SU-DHL-6 (cell line): ENCODE measurements around the gene PDZD7.
A peak's percentile ranks its signal among the peaks of the same experiment; 100 is the strongest.

Experiments used
- H2AFZ ChIP-seq: fragments of 200-600 bp; sonication (generic); 2 replicates; pipeline ENCODE4 v1.6.1; 2014; ENCODE audit warnings: low read depth, mild to moderate bottlenecking, moderate library complexity, mixed read lengths, antibody characterized with exemption, low read length; ENCODE audit not compliant: severe bottlenecking
- H3F3A ChIP-seq: fragments of 200-600 bp; shearing (Covaris generic); 2 replicates; pipeline ENCODE4 v1.6.0; 2016; ENCODE audit warnings: antibody characterized with exemption, mild to moderate bottlenecking; ENCODE audit not compliant: insufficient read depth
- H3K27ac ChIP-seq: fragments of 200-600 bp; sonication (generic); 2 replicates; pipeline ENCODE4 v1.5.1; 2016; ENCODE audit warnings: low read depth, mild to moderate bottlenecking, low read length, moderate library complexity, mixed read lengths
- H3K27me3 ChIP-seq: fragments of 200-600 bp; sonication (generic), shearing (Covaris generic); 2 replicates; pipeline ENCODE4 v1.6.0; 2014; ENCODE audit warnings: mild to moderate bottlenecking, low read length
- H3K36me3 ChIP-seq: fragments of 200-600 bp; sonication (generic); 2 replicates; pipeline ENCODE4 v1.6.1; 2014; ENCODE audit warnings: mild to moderate bottlenecking, low read length, mixed read lengths
- H3K4me2 ChIP-seq: fragments of 300-600, 200-600 bp; shearing (Covaris generic), sonication (generic); 2 replicates; pipeline ENCODE4 v1.6.0; 2014; ENCODE audit warnings: low read length, low read depth, mild to moderate bottlenecking; ENCODE audit not compliant: poor library complexity, severe bottlenecking
- H3K4me3 ChIP-seq: fragments of 200-600 bp; sonication (generic); 2 replicates; pipeline ENCODE4 v1.5.1; 2014; ENCODE audit warnings: antibody characterized with exemption, low read length, mild to moderate bottlenecking, mixed read lengths; ENCODE audit not compliant: insufficient read depth, poor library complexity, severe bottlenecking
- H3K79me2 ChIP-seq: fragments of 200-600 bp; sonication (generic); 2 replicates; pipeline ENCODE4 v1.6.1; 2014; ENCODE audit warnings: mild to moderate bottlenecking, low read length, moderate library complexity; ENCODE audit not compliant: insufficient read depth
- H3K9ac ChIP-seq: fragments of 200-600 bp; sonication (generic); 2 replicates; pipeline ENCODE4 v1.7.0; 2014; ENCODE audit warnings: mild to moderate bottlenecking, low read length
- H3K9me2 ChIP-seq: fragments of 200-600 bp; sonication (generic); replicated peaks from 2 replicates; pipeline ENCODE4 v1.6.1; 2014; ENCODE audit warnings: low read length; ENCODE audit not compliant: insufficient read depth
- H3K9me3 ChIP-seq: fragments of 200-600 bp; sonication (generic); 2 replicates; pipeline ENCODE4 v1.6.1; 2014; ENCODE audit warnings: low read length, mixed read lengths; ENCODE audit not compliant: insufficient read depth
- H4K20me1 ChIP-seq: fragments of 200-600 bp; sonication (generic); 2 replicates; pipeline ENCODE4 v1.6.1; 2014; ENCODE audit warnings: low read depth, mild to moderate bottlenecking, antibody characterized with exemption, low read length, moderate library complexity, mixed read lengths
- EZH2phosphoT487 ChIP-seq: fragments of 200-600 bp; sonication (generic), shearing (Covaris generic); conservative IDR thresholded peaks from 2 replicates; pipeline ENCODE4 v1.6.1; 2018; ENCODE audit warnings: mild to moderate bottlenecking, antibody characterized with exemption, low read length, moderate library complexity, mixed read lengths
- TF ChIP-seq, protein P1 (sequence below): fragments of 200-600 bp; sonication (generic); IDR thresholded peaks from one replicate; pipeline ENCODE4 v1.5.1; 2017; ENCODE audit warnings: antibody characterized with exemption, mild to moderate bottlenecking, low read length, moderate library complexity; ENCODE audit not compliant: insufficient read depth, poor library complexity, severe bottlenecking

The PDZD7 gene

DNA sequence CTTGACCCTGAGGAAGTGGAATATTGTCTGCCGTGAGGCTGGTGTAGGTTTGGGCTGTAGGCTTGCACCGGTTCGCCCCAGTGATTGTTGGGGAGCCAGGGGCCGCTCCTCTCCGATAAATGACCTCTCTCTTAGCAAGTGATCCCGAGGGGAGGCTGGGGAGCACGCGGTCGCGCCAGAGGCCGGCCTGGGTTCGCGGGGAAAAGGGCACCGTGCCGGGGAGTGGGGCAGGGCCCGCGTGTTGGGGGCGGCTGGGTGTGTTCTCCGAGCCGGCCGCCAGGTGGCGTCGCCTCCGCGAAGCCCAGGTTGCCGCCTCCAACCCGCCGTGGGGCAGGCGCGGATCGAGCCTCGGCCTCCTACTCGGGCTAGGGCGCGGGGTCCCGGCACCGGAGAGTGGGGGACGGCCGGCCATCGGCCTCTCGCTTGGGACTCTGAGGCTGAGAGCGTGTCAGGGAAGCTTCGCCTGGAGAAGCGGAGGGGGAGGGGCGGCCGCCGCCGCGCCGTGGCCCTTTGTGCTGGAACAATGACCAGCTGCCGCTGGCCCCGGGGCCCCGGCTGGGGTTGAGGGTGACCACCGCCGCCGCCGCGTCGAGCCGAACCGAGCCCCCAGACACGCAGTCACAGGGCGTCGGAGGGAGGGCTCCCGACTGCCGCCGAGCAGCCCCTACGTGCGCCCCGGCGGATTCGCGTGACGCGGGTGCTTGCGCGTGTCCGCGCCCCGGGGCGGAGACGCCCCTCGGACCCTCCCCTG is 31.8 kb downstream of the PDZD7 start:
- H3K36me3 ChIP-seq, result no peaks in the 10 kb centered on the region
- peak overlapping the region; percentile 79 for H3K4me3 ChIP-seq
- peak overlapping the region; percentile 46 for H2AFZ ChIP-seq
- H3K9ac ChIP-seq, result peak overlapping the region; percentile 71
- H3K27me3 ChIP-seq, result no peaks in the 10 kb centered on the region
- no peaks in the 10 kb centered on the region for H4K20me1 ChIP-seq
- peak overlapping the region; percentile 86 for H3K4me2 ChIP-seq
- no peaks in the 10 kb centered on the region for H3K79me2 ChIP-seq
- H3K9me3 ChIP-seq, result no peaks in the 10 kb centered on the region
- no peak for TF ChIP-seq EZH2phosphoT487
- TF ChIP-seq, protein P1, sequence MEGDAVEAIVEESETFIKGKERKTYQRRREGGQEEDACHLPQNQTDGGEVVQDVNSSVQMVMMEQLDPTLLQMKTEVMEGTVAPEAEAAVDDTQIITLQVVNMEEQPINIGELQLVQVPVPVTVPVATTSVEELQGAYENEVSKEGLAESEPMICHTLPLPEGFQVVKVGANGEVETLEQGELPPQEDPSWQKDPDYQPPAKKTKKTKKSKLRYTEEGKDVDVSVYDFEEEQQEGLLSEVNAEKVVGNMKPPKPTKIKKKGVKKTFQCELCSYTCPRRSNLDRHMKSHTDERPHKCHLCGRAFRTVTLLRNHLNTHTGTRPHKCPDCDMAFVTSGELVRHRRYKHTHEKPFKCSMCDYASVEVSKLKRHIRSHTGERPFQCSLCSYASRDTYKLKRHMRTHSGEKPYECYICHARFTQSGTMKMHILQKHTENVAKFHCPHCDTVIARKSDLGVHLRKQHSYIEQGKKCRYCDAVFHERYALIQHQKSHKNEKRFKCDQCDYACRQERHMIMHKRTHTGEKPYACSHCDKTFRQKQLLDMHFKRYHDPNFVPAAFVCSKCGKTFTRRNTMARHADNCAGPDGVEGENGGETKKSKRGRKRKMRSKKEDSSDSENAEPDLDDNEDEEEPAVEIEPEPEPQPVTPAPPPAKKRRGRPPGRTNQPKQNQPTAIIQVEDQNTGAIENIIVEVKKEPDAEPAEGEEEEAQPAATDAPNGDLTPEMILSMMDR, result peak; percentile 83
- H3K27ac ChIP-seq, result peak overlapping the region; percentile 75
- H3F3A ChIP-seq, result peaks cover 36% of the 10 kb centered on the region
- H3K9me2 ChIP-seq, result no peaks in the 10 kb centered on the region

DNA sequence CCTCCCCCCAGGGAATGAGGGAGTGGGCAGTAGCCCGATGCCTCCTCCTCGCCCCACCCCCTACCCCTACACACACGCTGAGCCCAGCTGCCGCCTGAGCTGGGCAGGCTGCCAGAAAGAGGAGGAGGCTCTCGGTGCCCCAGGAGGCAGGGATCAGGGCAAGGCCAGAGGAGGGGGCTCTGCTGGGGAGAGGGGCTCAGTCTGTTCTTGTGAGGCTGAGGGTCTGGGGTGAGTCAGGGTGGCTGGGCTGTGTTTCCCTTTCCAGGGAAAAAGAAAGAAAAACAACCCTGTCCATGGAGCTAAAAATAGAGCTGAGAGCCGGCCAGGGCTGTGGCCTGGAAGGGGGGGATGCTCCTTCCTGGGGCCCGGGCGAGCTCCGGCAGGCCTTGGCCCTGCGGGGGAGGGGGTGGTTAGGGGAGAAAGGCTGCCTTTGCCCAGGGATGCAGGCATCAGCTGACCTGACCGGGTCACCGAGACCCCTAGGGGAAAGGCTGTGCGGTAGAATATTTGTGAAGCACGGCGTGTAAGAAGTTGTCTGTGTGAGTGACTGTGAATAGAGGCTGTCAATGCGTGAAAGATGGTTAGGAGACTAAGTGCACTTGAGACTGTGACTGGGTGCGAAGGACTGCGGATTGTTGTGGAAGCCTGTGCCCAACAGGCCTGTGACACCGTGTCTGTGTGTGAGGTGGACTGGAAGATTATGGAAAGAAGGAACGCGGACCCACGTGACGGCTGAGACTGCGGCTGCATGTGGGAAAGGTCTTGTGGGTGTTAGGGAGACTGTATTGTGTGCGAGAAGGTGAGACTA is 32.5 kb downstream of the PDZD7 start:
- peak overlapping the region; percentile 86 for H3K4me2 ChIP-seq
- peak overlapping the region; percentile 87 for H2AFZ ChIP-seq
- no peaks in the 10 kb centered on the region for H3K36me3 ChIP-seq
- no peaks in the 10 kb centered on the region for H4K20me1 ChIP-seq
- no peaks in the 10 kb centered on the region for H3K79me2 ChIP-seq
- peaks cover 40% of the 10 kb centered on the region for H3F3A ChIP-seq
- peak overlapping the region; percentile 71 for H3K9ac ChIP-seq
- H3K9me3 ChIP-seq, result no peaks in the 10 kb centered on the region
- peak overlapping the region; percentile 79 for H3K4me3 ChIP-seq
- TF ChIP-seq, protein P1, result no peak
- TF ChIP-seq EZH2phosphoT487, result no peak
- no peaks in the 10 kb centered on the region for H3K27me3 ChIP-seq
- no peaks in the 10 kb centered on the region for H3K9me2 ChIP-seq
- peak overlapping the region; percentile 75 for H3K27ac ChIP-seq

DNA sequence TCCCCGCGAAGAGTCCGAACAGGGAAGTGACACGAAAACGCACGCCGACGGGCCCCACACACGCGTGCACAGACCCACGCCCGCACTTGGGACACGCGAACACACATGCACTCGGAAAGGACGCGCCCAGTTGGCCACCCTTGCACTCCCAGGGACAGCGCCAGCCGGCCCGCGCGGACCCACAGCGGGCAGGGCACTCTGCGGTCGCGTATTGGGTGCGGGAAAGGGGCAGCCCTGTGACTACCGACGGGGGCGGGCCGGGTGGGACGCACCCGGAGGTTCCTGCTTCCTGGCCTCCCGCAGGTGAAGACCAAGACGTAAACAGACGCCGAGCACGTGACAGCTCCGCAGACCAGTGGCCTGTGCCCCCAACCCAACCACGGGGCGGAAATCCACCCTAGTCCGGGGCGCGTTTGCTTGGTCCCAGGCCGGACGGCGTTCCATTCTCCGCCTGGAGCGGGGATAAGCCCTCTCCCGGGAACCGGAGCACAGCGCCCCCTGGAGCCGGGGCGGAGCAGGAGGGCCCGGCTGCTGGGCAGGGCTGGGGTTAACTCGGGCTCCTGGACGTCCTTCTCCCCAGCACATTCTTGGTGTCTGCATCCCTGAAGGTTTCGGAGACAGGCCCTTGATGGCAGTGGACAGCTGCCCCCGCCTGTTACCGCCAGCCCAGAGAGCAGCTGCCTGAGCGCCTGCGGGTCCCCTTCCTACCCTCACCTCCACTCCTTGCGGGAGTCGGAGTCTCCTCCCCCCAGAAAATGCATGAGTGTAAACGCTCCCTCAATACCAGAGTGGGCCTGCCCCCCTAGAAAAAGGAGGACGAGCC is 33.4 kb downstream of the PDZD7 start:
- Histone ChIP-seq H3K4me2 (peak overlapping the region; percentile 86), H3K4me3 (peak overlapping the region; percentile 79), H4K20me1 (no peaks in the 10 kb centered on the region), H3K9me2 (no peaks in the 10 kb centered on the region), H3K9ac (peak overlapping the region; percentile 71), H3K36me3 (no peaks in the 10 kb centered on the region), H3K9me3 (no peaks in the 10 kb centered on the region), H3F3A (peaks cover 40% of the 10 kb centered on the region), H3K27me3 (no peaks in the 10 kb centered on the region), H3K79me2 (no peaks in the 10 kb centered on the region), H3K27ac (peak overlapping the region; percentile 75), H2AFZ (peak overlapping the region; percentile 87)
- TF ChIP-seq EZH2phosphoT487, result no peak
- TF ChIP-seq, protein P1, result peak; percentile 93
